ENCODE results near the gene PRDM5.

PRDM5 gene

DNA sequence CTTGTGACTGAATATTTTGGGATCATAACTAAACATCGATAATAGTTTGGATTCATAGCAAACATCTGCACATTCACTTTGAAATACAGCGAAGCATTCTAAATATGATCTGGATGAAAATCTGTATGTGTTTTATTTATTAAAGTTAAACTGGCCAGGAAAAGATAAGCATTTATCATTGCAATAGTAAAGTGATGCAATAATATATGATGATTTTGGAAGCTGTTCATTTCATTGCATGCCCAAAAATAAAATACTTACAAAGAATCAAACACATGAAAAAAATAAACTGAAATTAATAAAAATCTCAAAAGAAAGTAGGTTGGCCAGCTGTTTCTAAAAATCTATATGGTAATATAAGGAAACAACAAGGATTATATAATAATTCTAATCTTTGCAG lies 1.9 kb downstream of the PRDM5 start:
- DNase-seq (ENCODE audit: low read depth), result no peak
- no peak overlapping the region for H3K4me3 ChIP-seq (ENCODE audit: low read depth, low read length)
- no peak for TF ChIP-seq MYC (IDR thresholded peaks at IDR 0.05; ENCODE audit: low read depth, low read length)

DNA sequence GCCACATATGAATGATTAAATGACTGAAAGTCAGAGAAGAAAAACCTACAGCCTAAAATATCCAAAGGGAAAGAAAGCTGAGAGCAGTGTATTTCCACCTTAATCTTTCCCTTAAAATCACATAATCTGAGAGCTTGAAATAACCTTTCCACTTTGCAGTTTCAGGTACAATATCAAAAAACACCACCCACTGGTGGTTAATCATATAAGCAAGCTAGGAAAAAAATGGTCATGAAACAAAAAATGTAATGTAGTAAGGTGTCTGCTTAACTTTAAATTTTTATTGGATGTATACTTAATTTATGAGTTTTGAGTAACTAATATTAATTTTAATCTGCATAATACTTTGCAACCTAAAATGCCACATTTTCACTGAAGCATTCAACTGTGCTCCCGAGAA lies 3.2 kb downstream of the PRDM5 start:
- no peak for TF ChIP-seq CTCF (IDR thresholded peaks at IDR 0.05; ENCODE audit: low read depth, low read length)
- no peak for TF ChIP-seq POLR2A (IDR thresholded peaks at IDR 0.05; ENCODE audit: extremely low read depth, insufficient read length)
- TF ChIP-seq MYC (IDR thresholded peaks at IDR 0.05; ENCODE audit: low read depth, low read length), result no peak
- TF ChIP-seq MAX (IDR thresholded peaks at IDR 0.05; ENCODE audit: low read depth, low read length), result no peak
- no peak overlapping the region for H3K4me3 ChIP-seq (ENCODE audit: low read depth, low read length)
- no peak for DNase-seq (ENCODE audit: low read depth)

DNA sequence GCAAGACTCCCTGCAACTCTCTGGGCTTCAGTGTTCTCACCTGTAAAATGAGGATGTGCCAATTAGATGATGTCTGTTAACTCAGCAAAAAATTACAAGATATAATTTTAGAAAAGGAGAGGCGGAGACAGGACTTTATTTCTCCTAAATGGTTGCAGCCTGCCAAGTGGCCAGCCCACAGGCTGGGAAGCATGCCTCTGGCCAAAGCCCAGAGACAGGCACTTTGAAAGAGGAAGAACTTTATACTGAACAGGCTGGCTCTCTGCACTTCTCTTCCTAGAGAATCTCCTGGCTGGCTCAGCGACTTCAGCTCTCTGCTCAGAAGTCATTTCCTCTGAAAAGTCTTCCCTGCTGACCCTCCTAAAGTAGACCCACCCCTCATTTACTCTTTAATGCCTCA lies 3.7 kb downstream of the PRDM5 start:
- DNase-seq (ENCODE audit: low read depth), result no peak
- TF ChIP-seq CTCF (IDR thresholded peaks at IDR 0.05; ENCODE audit: low read depth, low read length), result no peak
- TF ChIP-seq MAX (IDR thresholded peaks at IDR 0.05; ENCODE audit: low read depth, low read length), result no peak
- TF ChIP-seq POLR2A (IDR thresholded peaks at IDR 0.05; ENCODE audit: extremely low read depth, insufficient read length), result no peak
- TF ChIP-seq MYC (IDR thresholded peaks at IDR 0.05; ENCODE audit: low read depth, low read length), result no peak
- no peak overlapping the region for H3K4me3 ChIP-seq (ENCODE audit: low read depth, low read length)

DNA sequence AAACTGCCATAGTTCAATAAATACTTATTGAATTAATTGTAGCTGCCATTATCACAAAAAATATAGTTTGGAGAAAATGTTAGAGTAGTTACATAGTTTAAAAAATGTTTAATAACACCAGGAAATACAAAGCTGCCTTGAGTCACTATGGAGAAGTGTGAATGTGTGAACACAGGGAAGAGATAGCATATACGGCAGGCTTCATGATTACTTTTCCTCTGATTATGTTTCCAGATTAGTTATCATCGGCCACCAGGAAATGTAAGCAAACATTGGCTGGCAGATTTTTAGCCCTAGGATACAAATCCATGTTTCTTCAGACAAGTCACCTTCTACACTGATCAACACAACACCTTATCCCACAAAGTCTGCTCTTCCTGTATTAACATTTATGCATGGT lies 4.4 kb downstream of the PRDM5 start:
- no peak for DNase-seq (ENCODE audit: low read depth)
- H3K4me3 ChIP-seq (ENCODE audit: low read depth, low read length), result no peak overlapping the region
- TF ChIP-seq MAX (IDR thresholded peaks at IDR 0.05; ENCODE audit: low read depth, low read length) (no peak), MYC (IDR thresholded peaks at IDR 0.05; ENCODE audit: low read depth, low read length) (no peak), CTCF (IDR thresholded peaks at IDR 0.05; ENCODE audit: low read depth, low read length) (no peak), POLR2A (IDR thresholded peaks at IDR 0.05; ENCODE audit: extremely low read depth, insufficient read length) (no peak)

DNA sequence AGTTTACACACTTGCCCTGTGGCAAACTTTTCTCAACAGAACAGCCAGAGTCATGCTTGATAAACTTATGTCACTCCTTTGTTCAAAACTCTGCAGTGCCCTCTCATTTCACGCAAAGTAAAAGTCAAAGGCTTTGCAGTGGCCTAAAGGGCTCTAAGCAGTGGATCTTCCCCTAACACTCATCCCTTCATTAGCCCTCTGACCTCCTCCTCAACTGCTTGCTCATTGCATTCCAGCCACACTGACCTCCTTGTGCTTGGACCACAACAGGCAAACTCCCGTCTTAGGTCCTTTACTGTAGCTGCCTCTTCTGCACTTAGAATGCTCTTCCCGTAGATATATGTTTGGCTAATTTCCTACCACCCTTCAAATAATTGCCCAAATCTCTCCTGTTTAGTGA lies 5.6 kb downstream of the PRDM5 start:
- H3K4me3 ChIP-seq (ENCODE audit: low read depth, low read length), result no peak overlapping the region
- DNase-seq (ENCODE audit: low read depth), result no peak
- TF ChIP-seq CTCF (IDR thresholded peaks at IDR 0.05; ENCODE audit: low read depth, low read length) (no peak), MYC (IDR thresholded peaks at IDR 0.05; ENCODE audit: low read depth, low read length) (no peak), POLR2A (IDR thresholded peaks at IDR 0.05; ENCODE audit: extremely low read depth, insufficient read length) (no peak), MAX (IDR thresholded peaks at IDR 0.05; ENCODE audit: low read depth, low read length) (no peak)

- TF ChIP-seq CTCF (IDR thresholded peaks at IDR 0.05; ENCODE audit: low read depth, low read length) (no peak), POLR2A (IDR thresholded peaks at IDR 0.05; ENCODE audit: extremely low read depth, insufficient read length) (no peak), MAX (IDR thresholded peaks at IDR 0.05; ENCODE audit: low read depth, low read length) (no peak), MYC (IDR thresholded peaks at IDR 0.05; ENCODE audit: low read depth, low read length) (no peak)
- DNase-seq (ENCODE audit: low read depth), result no peak
- no peak overlapping the region for H3K4me3 ChIP-seq (ENCODE audit: low read depth, low read length)
Measured at GRCh38 chr4:120915336-120915735, 7.2 kb downstream of the PRDM5 start.

Data from NB4 (cell line).